Erythroblast (primary cell): ENCODE measurements around the gene RNF39.
A peak's percentile ranks its signal among the peaks of the same experiment; 100 is the strongest.

Experiments
- GATA1 ChIP-seq: IDR thresholded peaks from 2 replicates; pipeline ENCODE4 v1.6.1; 2011; ENCODE audit warnings: low read depth, mild to moderate bottlenecking, control low read depth, low read length, moderate library complexity
- POLR2A ChIP-seq: IDR thresholded peaks from 2 replicates; pipeline ENCODE4 v1.6.1; 2011; ENCODE audit warnings: mild to moderate bottlenecking, low read length

DNA sequence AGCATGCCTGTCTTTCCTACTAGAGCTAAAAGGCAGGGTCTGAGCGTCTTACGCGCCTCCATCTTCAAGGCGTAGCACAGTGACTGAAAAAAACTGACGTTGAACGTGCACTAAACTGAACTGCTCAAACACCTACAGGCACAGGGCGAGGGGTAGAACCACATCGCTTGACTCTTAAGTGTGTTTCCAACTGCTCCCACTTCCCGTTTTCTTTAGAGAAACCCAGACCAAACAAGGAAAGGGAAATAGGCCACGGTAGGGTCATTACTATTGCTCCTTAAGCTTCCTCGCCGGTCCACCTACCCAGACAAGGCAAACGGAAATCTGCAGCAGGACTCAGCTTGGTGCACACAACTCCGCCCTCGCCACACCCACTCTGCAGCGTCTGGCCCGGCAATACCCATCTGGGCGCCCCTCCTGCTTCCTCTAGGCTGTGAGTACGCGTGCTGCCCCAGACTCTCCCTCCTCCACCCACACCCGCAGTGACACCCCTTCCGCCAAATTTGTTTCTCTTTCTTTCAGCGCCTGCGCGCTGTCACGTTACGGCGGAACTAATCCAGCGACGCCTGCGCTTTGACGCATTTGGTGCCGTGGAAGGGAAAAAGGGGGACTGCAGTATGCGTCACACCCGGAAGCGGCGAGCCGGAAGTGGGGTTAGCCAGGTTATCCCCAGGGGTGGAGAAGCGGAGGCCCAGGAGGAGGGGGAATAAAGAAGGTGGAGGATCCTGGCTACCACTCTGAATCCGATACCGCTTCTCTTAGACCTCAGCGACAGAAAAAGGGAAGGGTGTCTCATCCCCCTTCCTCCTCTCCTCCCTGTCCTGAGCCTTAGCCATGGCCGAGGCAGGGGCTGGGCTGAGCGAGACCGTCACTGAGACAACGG, 8.8 kb downstream of the RNF39 start, which contains the start of gene PPP1R11:
- TF ChIP-seq GATA1 (no peak), POLR2A (peak; percentile 97)
